Ectodermal cell (in vitro differentiated cells): ENCODE results near the gene HSPA12A.

Source experiments
- H3K27ac ChIP-seq: 2 replicates; pipeline ENCODE4 v1.7.0; 2013; ENCODE audit warnings: mild to moderate bottlenecking, low read depth, low read length; ENCODE audit not compliant: insufficient read depth, poor library complexity, severe bottlenecking
- H3K27me3 ChIP-seq: 2 replicates; pipeline ENCODE4 v1.7.0; 2013; ENCODE audit warnings: mild to moderate bottlenecking, low read length; ENCODE audit not compliant: insufficient read depth, control insufficient read depth, poor library complexity, severe bottlenecking
- H3K36me3 ChIP-seq: one replicate; pipeline ENCODE4 v1.7.0; 2013; ENCODE audit warnings: low read length; ENCODE audit not compliant: control insufficient read depth, insufficient read depth
- H3K4me1 ChIP-seq: one replicate; pipeline ENCODE4 v1.7.0; 2013; ENCODE audit warnings: low read length; ENCODE audit not compliant: control insufficient read depth, insufficient read depth
- H3K4me3 ChIP-seq: 2 replicates; pipeline ENCODE4 v1.7.0; 2013; ENCODE audit warnings: low read depth, low read length, control low read depth; ENCODE audit not compliant: insufficient read depth
- H3K9me3 ChIP-seq: 2 replicates; pipeline ENCODE4 v1.7.0; 2013; ENCODE audit warnings: mild to moderate bottlenecking, low read length, moderate library complexity; ENCODE audit not compliant: control insufficient read depth
- WGBS, 2 experiments: methylation state at CpG; one replicate each; pipeline ENCODE4 v1.1.7; 2013; ENCODE audit warnings: missing lambda C conversion rate in 2 of 2; 5-methylcytosine and 5-hydroxymethylcytosine counted together

HSPA12A gene

DNA sequence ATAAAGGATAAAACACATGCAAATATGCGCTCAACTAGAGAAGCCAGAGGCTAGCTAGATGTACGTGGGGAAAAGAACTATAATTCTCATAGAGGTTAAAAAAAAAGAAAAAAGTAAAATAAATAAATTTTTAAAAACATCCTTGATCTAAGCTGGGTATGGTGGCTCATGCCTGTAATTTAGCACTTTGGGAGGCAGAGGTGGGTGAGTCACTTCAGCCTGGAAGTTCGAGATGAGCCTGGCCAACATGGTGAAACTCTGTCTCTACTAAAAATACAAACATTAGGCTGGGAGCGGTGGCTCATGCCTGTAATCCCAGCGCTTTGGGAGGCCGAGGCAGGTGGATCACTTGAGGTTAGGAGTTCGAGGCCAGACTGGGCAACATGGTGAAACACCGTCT lies 18.6 kb upstream of the HSPA12A start:
- H3K36me3 ChIP-seq = no peaks in the 10 kb centered on the region
- H3K4me1 ChIP-seq = no peaks in the 10 kb centered on the region
- H3K27me3 ChIP-seq = no peaks in the 10 kb centered on the region
- H3K9me3 ChIP-seq = no peaks in the 10 kb centered on the region
- 86 to 89% methylated on average over 6 to 8 of the region's 8 CpGs for WGBS, 2 experiments
- H3K27ac ChIP-seq = no peak overlapping the region
- H3K4me3 ChIP-seq = no peak overlapping the region

DNA sequence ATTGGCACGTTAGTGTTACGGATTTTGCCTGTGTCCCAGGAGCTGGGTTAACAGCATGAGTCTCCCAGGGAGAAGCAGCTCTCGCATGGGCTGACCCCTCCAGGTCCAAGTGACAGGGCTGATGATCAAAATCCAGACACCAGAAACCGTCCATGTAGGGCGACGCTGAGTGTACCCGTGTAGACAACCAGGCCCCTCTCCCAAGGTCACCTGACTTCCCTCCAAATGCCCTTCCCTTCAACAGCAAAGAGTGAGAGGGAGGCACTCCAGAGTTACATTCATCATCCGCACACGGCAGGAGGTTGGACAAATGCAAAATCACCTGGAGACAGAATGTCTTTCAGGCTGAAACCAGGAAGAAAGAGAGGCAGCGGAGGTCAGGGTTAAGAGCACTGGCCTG lies 14.9 kb upstream of the HSPA12A start:
- H3K27me3 ChIP-seq = no peaks in the 10 kb centered on the region
- no peaks in the 10 kb centered on the region for H3K9me3 ChIP-seq
- no peak overlapping the region for H3K4me3 ChIP-seq
- H3K36me3 ChIP-seq = no peaks in the 10 kb centered on the region
- WGBS, 2 experiments = 86 to 89% methylated on average over 10 of the region's 10 CpGs
- H3K27ac ChIP-seq = no peak overlapping the region
- no peaks in the 10 kb centered on the region for H3K4me1 ChIP-seq

DNA sequence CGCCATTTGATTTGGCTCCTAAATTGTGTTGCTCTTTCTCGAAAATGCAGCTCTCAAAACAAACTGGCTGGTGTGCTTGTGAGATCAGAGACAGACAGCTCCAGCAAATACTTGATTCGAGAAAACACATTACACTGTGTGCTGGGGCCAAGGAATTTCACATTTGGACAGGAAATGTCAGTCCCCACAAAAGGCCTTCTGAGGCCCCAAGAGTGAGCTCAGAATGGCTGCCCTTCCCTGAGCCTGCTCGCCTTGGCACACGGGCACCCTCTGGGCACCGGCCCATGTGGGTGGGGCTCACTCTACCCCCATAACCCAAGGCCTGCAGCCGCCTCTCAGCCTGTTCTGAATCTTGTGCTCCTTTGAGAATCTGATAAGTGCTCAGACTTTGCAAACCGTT lies 13.9 kb upstream of the HSPA12A start:
- Histone ChIP-seq H3K9me3 (no peaks in the 10 kb centered on the region), H3K36me3 (no peaks in the 10 kb centered on the region), H3K4me1 (no peaks in the 10 kb centered on the region), H3K27ac (no peak overlapping the region), H3K27me3 (no peaks in the 10 kb centered on the region), H3K4me3 (no peak overlapping the region)
- 93 to 96% methylated on average over 8 of the region's 8 CpGs for WGBS, 2 experiments

DNA sequence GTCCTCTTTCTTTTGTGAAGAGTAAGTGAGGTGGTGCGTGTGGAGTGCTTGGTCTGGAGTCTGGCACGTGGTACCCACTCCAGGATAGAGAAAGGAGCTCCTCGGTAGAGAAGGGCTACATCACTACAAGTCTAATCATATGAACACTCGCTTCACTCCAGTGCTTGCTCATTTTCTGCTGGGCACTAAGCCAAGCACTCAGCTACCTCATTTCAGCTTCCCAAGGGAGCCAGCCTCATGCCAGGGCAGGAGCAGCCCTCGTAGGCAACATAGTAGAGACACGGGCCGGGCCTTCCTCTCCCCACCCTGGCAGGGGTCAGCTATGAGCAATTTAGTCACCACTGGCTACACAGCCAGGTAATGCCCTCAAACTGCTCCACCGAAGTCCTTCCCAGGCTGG lies 11.4 kb upstream of the HSPA12A start:
- Histone ChIP-seq H3K9me3 (no peaks in the 10 kb centered on the region), H3K27ac (no peak overlapping the region), H3K36me3 (no peaks in the 10 kb centered on the region), H3K27me3 (no peaks in the 10 kb centered on the region), H3K4me1 (no peaks in the 10 kb centered on the region), H3K4me3 (no peak overlapping the region)
- WGBS, 2 experiments = 91 to 92% methylated on average over 7 to 8 of the region's 8 CpGs

DNA sequence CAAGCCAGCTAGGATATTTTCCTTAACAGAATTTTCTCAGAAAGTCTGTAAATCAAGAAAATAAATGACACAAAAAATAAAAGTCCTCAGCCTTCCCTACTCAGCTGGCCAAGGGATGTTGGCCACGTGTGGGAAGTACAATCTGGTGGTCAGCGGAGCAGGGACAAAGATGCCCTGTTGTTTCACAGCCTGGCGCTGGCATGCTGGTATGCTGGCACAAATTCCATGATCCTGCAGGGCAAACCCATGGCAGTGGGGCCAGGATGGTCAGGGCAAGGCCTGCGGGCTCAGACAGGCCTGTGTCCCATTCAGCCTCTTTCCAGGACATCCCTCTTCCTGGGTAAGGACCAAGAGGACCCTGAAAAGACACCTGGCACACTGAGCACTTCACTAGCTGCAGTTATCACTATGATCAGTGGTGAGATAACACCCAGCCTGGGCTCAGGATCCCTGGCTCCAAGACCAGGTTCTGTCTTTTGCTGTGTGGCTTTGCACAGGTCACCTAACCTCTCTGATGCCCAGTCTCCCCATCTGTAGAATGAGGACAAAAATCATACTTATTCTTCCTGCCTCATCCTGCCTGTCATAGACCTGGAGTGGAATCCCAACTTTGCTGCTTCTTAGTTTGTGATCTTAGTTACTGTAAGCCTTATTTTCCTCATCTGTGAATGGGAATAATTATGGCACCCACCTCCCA lies 10.8 kb upstream of the HSPA12A start:
- H3K4me3 ChIP-seq = no peak overlapping the region
- WGBS, 2 experiments = 83 to 91% methylated on average over 4 of the region's 4 CpGs
- no peaks in the 10 kb centered on the region for H3K27me3 ChIP-seq

DNA sequence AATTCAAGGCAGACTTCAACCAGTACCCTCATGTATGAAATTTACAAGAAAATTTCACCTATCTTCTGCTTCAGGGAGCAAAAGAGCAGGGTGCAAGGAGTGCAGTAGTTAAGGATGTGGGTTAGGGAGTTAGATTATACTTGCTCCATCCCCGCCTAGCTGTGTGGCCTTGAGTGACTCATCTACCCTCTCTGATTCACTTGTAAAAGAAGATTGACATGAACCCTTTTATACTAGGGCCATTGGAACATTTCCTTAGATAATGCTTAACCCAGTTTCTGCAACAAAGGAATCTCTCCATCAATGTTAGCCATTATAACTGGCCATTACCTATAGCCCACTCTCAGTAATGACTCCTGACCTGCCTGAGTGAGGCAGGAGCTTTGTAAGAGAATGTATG lies 10.2 kb upstream of the HSPA12A start:
- no peak overlapping the region for H3K27ac ChIP-seq
- H3K9me3 ChIP-seq = no peaks in the 10 kb centered on the region
- no peak overlapping the region for H3K4me3 ChIP-seq
- WGBS, 2 experiments = 88 to 100% methylated on average over 1 of the region's 1 CpG
- no peaks in the 10 kb centered on the region for H3K36me3 ChIP-seq
- no peaks in the 10 kb centered on the region for H3K27me3 ChIP-seq
- no peaks in the 10 kb centered on the region for H3K4me1 ChIP-seq

More for the DNA sequence above, 10.8 kb upstream of the HSPA12A start:
- Histone ChIP-seq H3K36me3 (no peaks in the 10 kb centered on the region), H3K4me1 (no peaks in the 10 kb centered on the region), H3K27ac (no peak overlapping the region), H3K9me3 (no peaks in the 10 kb centered on the region)

DNA sequence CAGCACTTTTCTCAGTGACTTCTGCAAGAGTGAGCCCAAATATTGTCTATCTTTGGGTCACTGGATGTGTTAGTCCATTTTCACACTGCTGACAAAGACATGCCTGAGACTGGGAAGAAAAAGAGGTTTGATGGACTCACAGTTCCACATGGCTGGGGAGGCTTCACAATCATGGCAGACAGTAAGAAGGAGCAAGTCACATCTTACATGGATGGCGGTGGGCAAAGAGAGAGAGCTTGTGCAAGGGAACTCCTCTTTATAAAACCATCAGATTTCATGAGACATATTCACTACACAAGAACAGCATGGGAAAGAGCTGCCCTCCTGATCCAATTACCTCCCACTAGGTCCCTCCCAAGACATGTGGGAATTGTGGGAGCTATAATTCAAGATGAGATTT lies 6.1 kb upstream of the HSPA12A start:
- Histone ChIP-seq H3K36me3 (no peaks in the 10 kb centered on the region), H3K9me3 (no peaks in the 10 kb centered on the region), H3K4me3 (no peak overlapping the region), H3K4me1 (no peaks in the 10 kb centered on the region), H3K27ac (no peak overlapping the region), H3K27me3 (peaks cover 20% of the 10 kb centered on the region)
- 87 to 100% methylated on average over 1 of the region's 1 CpG for WGBS, 2 experiments

DNA sequence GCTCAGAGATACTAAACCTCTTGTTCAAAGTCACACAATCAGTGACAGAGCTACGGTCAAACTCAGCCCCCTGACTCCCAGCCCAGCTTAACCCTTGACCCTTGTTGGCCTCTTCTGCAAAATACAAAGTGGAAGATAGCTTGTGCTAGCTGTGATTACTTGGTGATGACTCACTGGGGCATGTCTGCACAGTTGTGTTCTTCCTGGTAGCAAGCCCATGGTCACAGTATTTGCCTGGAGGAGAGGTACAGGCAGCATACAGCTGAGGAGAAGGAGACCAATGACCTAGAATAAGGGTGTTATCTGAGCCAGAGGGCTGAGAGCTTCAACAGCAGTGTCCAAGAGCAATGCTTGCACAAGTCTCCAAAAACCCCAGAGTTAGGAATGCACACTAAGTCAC lies 5.7 kb upstream of the HSPA12A start:
- no peak overlapping the region for H3K4me3 ChIP-seq
- no peaks in the 10 kb centered on the region for H3K9me3 ChIP-seq
- no peaks in the 10 kb centered on the region for H3K36me3 ChIP-seq
- H3K4me1 ChIP-seq = no peaks in the 10 kb centered on the region
- H3K27me3 ChIP-seq = peaks cover 25% of the 10 kb centered on the region
- WGBS, 2 experiments = 93 to 94% methylated on average over 1 of the region's 1 CpG
- H3K27ac ChIP-seq = no peak overlapping the region

DNA sequence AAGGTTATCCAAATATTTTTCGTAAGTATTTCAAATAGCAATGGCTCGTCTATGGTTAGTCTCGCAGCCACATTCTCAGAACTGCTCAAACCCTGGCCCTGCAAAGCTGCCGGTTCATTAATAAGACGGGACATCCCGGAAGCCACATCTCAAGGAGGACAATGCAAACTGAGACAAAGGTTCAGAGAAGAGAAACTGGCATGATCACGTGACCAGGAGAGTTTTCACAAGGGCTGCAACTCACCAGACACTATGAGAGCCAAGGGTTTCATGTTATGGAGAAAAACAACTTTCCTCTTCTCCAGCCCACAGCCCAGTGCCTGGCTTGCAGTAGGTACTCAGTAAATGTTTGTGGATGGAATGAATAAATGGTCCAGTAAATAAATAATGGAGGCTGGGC lies 5.0 kb upstream of the HSPA12A start:
- Histone ChIP-seq H3K36me3 (no peaks in the 10 kb centered on the region), H3K4me3 (no peak overlapping the region), H3K4me1 (no peaks in the 10 kb centered on the region), H3K27me3 (peaks cover 30% of the 10 kb centered on the region), H3K27ac (no peak overlapping the region), H3K9me3 (no peaks in the 10 kb centered on the region)
- 88% methylated on average over 7 of the region's 7 CpGs for WGBS, 2 experiments

DNA sequence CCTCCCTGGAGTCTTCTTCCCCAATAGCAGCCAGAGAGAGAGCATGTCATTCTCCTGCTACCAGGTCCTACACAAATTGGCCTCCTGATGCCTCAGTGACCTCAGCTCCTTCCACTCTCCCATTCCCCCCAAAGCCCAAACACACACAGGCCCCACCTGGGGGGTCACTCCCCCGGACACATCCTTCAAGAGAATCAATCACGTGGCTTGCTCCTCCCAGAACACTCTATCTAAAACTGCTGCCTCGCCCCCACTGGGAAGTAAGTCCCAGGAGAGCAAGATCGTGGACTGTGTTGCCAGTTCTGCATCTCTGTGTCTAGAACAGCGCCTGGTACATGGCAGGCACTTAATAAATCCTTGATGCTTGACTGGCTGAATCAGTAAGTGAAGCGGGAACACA lies 2.5 kb upstream of the HSPA12A start:
- Histone ChIP-seq H3K36me3 (no peaks in the 10 kb centered on the region), H3K4me3 (no peak overlapping the region), H3K27ac (no peak overlapping the region), H3K4me1 (no peaks in the 10 kb centered on the region), H3K27me3 (peaks cover 55% of the 10 kb centered on the region), H3K9me3 (no peaks in the 10 kb centered on the region)
- WGBS, 2 experiments = 87% methylated on average over 6 of the region's 6 CpGs
